Activated B cell treated with CpG ODN at 0.5 μM for 24 hours (primary cell): Measurements from ENCODE around the gene ATF7IP. TPM values are rescaled to one million over a fixed set of nuclear protein-coding genes. Genes with fewer than 3 reads are reported as not detected.

Experiments used
- ATAC-seq: fragments of 200-7000 bp; cut with Tn5 transposase; one replicate; pipeline ENCODE4 v1.10.0; 2021; ENCODE audit warnings: low read depth, mild to moderate bottlenecking, moderate library complexity
- CTCF ChIA-PET: fragments of 350-600 bp; sonication (Branson Sonifier 250); formaldehyde crosslinking; loops from one replicate; lab custom pipeline; 2021; ENCODE audit warnings: antibody characterized with exemption; lab: Charles Lee
- POLR2A ChIA-PET: fragments of 350-600 bp; sonication (Branson Sonifier 250); formaldehyde crosslinking; loops from one replicate; lab custom pipeline; 2021; ENCODE audit warnings: antibody characterized with exemption; lab: Charles Lee
- DNase-seq: peaks from one replicate; pipeline ENCODE4 v3.0.0; 2022
- H3K27ac Mint-ChIP-seq: one replicate; pipeline ENCODE4 v1.8.0; 2020; ENCODE audit warnings: mixed read lengths
- H3K27me3 Mint-ChIP-seq: one replicate; pipeline ENCODE4 v1.8.0; 2021; ENCODE audit warnings: mixed read lengths
- H3K36me3 Mint-ChIP-seq: one replicate; pipeline ENCODE4 v1.8.0; 2021; ENCODE audit warnings: low read depth, mixed read lengths
- H3K4me1 Mint-ChIP-seq: one replicate; pipeline ENCODE4 v1.8.0; 2021; ENCODE audit warnings: mixed read lengths
- H3K4me3 Mint-ChIP-seq: one replicate; pipeline ENCODE4 v1.8.0; 2020; ENCODE audit warnings: mild to moderate bottlenecking, mixed read lengths
- H3K9me3 Mint-ChIP-seq: one replicate; pipeline ENCODE4 v1.8.0; 2020; ENCODE audit warnings: mixed read lengths
- intact Hi-C: fragments of 100-400 bp; cut with micrococcal nuclease; formaldehyde crosslinking; loops from one replicate; pipeline ENCODE4 v1.15.1; 2024
- total RNA-seq: library from RNA; stranded (reverse); gene quantifications from 2 replicates; pipeline ENCODE4 v1.2.3, GENCODE V29; 2022
- TF ChIP-seq, protein P1 (sequence below): fragments of 200-600 bp; IDR thresholded peaks from one replicate; pipeline ENCODE4 v1.8.0; 2022; ENCODE audit warnings: antibody characterized with exemption, mild to moderate bottlenecking

Gene ATF7IP
- total RNA-seq, 1 donor from 2014 or later, result 153 TPM

DNA sequence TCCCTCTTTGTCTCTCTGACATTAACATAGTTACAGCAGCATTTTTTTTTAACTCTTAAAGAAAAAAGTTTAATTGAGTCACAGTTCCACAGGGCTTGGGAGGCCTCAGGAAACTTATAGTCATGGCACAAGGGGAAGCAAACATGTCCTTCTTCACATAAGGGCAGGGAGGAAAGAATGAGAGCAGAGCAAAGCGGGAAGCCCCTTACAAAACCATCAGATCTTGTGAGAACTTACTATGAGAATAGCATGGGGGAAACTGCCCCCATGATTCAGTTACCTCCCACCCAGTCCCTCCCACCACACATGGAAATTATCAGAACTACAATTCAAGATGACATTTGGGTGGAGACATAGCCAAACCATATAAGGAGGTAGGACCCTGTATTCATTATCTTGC is 106.0 kb downstream of the ATF7IP start:
- DNase-seq (no peak), ATAC-seq (no peak)
- Mint-ChIP-seq H3K27ac (no peak overlapping the region), H3K4me3 (no peak overlapping the region), H3K9me3 (peaks cover 20% of the 10 kb centered on the region), H3K27me3 (no peaks in the 10 kb centered on the region), H3K4me1 (no peaks in the 10 kb centered on the region), H3K36me3 (peaks cover 85% of the 10 kb centered on the region)
- intact Hi-C loops, result no loop called here
- TF ChIP-seq, protein P1, sequence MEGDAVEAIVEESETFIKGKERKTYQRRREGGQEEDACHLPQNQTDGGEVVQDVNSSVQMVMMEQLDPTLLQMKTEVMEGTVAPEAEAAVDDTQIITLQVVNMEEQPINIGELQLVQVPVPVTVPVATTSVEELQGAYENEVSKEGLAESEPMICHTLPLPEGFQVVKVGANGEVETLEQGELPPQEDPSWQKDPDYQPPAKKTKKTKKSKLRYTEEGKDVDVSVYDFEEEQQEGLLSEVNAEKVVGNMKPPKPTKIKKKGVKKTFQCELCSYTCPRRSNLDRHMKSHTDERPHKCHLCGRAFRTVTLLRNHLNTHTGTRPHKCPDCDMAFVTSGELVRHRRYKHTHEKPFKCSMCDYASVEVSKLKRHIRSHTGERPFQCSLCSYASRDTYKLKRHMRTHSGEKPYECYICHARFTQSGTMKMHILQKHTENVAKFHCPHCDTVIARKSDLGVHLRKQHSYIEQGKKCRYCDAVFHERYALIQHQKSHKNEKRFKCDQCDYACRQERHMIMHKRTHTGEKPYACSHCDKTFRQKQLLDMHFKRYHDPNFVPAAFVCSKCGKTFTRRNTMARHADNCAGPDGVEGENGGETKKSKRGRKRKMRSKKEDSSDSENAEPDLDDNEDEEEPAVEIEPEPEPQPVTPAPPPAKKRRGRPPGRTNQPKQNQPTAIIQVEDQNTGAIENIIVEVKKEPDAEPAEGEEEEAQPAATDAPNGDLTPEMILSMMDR, result no peak
- POLR2A ChIA-PET, result no interaction called here
- CTCF ChIA-PET, result no interaction called here

DNA sequence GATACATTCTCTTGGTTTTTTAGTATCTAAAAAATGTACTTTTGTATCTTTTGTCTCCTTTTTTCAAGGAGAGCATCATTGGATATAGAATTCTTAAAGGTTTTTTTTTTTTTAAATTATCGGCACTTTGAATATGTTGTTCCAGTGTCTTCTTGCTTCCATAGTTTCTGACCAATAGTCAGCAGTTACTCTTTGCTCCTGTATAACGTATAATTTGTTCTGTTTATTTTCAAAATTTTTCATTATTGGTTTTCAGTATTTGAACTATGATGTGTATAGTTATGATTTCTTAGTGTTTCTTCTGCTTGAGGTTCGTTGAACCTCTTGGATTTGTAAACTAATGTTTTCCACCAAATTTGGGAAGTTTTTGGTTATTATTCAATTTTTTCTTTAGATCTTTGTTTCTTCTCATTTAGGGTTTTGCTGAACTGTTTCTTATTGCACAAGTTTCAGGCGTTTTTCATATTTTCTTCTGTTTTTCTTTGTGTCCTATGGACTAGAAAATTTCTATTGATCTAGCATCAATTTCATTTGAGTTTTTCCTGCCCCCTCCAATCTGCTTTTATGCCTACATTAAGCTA is 108.3 kb downstream of the ATF7IP start:
- no peaks in the 10 kb centered on the region for H3K27me3 Mint-ChIP-seq
- TF ChIP-seq, protein P1, result no peak
- intact Hi-C loops, result no loop called here
- no peak for DNase-seq
- peaks cover 20% of the 10 kb centered on the region for H3K9me3 Mint-ChIP-seq
- peaks cover 86% of the 10 kb centered on the region for H3K36me3 Mint-ChIP-seq
- H3K4me1 Mint-ChIP-seq, result no peaks in the 10 kb centered on the region
- POLR2A ChIA-PET, result interaction anchor here (0.7 kb wide), 1 partner anchor 59 kb away, joined by 4 read pairs; no protein-coding TSS in a partner anchor
- no peak overlapping the region for H3K27ac Mint-ChIP-seq
- no peak for ATAC-seq
- CTCF ChIA-PET, result interaction anchor here (0.7 kb wide), 1 partner anchor 30 kb away, joined by 3 read pairs; no protein-coding TSS in a partner anchor
- no peak overlapping the region for H3K4me3 Mint-ChIP-seq

DNA sequence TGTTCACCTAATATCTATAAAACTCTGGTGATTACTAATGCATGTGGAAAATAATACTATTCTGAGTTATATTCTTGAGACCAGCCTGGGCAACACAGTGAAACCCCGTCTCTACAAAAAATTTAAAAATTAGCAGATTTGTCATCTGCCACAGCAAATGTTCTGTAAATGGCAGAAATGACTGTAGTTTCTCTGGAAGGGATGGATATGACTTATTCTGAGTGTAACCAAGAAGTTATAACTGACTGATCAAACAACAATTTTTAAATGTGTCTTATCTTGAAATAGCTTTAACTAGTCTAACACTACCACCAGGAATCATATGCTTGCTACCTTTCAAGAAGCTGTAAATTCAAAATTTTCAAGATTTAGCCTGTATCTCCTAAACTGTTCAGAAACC is 113.5 kb downstream of the ATF7IP start:
- TF ChIP-seq, protein P1, result no peak
- no peak overlapping the region for H3K4me3 Mint-ChIP-seq
- H3K4me1 Mint-ChIP-seq, result no peaks in the 10 kb centered on the region
- no peaks in the 10 kb centered on the region for H3K27me3 Mint-ChIP-seq
- intact Hi-C loops, result no loop called here
- H3K27ac Mint-ChIP-seq, result no peak overlapping the region
- ChIA-PET CTCF (no interaction called here), POLR2A (no interaction called here)
- DNase-seq (no peak), ATAC-seq (no peak)
- H3K36me3 Mint-ChIP-seq, result peaks cover 84% of the 10 kb centered on the region
- H3K9me3 Mint-ChIP-seq, result peaks cover 5% of the 10 kb centered on the region

DNA sequence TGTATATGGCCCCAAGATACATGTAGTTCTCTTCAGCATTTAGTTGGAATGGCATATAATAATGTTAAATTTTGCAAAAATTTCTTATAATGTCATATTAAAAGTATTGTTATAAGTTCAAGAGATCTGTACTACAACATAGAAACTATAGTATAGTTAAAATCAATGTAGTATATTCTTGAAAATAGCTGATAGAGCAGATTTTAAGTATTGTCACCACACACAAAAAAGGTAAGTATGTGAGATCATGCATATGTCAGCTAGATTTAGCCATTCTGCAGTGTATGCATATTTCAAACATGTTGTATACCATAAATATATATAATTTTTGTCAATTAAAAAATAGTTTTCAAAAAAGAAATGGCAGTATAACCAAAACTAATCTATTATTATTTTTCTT is 115.7 kb downstream of the ATF7IP start:
- TF ChIP-seq, protein P1, result no peak
- Mint-ChIP-seq H3K36me3 (peaks cover 85% of the 10 kb centered on the region), H3K27ac (no peak overlapping the region), H3K9me3 (no peaks in the 10 kb centered on the region), H3K27me3 (no peaks in the 10 kb centered on the region), H3K4me1 (no peaks in the 10 kb centered on the region), H3K4me3 (no peak overlapping the region)
- ChIA-PET CTCF (interaction anchor here (1.1 kb wide), 1 partner anchor 26 kb away, joined by 3 read pairs; no protein-coding TSS in a partner anchor), POLR2A (no interaction called here)
- intact Hi-C loops, result loop anchor here (2.0 kb wide), 1 partner anchor 14 kb away; no protein-coding TSS in a partner anchor
- no peak for ATAC-seq
- no peak for DNase-seq

DNA sequence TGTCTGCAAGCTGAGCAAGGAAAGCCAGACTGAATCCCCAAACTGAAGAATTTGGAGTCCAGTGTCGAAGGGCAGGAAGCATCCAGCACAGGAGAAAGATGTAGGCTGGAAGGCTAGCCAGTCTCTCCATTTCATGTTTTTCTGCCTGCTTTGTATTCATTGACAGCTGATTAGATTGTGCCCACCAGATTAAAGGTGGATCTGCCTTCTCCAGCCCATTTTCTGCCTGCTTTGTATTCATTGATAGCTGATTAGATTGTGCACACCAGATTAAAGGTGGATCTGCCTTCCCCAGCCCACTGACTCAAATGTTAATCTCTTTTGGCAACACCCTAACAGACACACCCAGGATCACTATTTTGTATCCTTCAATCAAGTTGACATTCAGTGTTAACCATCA is 116.9 kb downstream of the ATF7IP start:
- DNase-seq, result no peak
- Mint-ChIP-seq H3K4me3 (no peak overlapping the region), H3K27ac (no peak overlapping the region), H3K9me3 (no peaks in the 10 kb centered on the region), H3K27me3 (no peaks in the 10 kb centered on the region), H3K36me3 (peaks cover 92% of the 10 kb centered on the region), H3K4me1 (no peaks in the 10 kb centered on the region)
- TF ChIP-seq, protein P1, result no peak
- ChIA-PET CTCF (no interaction called here), POLR2A (interaction anchor here (0.6 kb wide), 1 partner anchor 120 kb away, joined by 7 read pairs; no protein-coding TSS in a partner anchor)
- ATAC-seq, result no peak
- intact Hi-C loops, result no loop called here
